Measurements from ENCODE around the gene FBXL3. TPM values are rescaled to one million over a fixed set of nuclear protein-coding genes. Genes with fewer than 3 reads are reported as not detected.

The FBXL3 gene
- polyA plus RNA-seq, 3 donors, result 14.7 to 20.0 (median 19.0) TPM

DNA sequence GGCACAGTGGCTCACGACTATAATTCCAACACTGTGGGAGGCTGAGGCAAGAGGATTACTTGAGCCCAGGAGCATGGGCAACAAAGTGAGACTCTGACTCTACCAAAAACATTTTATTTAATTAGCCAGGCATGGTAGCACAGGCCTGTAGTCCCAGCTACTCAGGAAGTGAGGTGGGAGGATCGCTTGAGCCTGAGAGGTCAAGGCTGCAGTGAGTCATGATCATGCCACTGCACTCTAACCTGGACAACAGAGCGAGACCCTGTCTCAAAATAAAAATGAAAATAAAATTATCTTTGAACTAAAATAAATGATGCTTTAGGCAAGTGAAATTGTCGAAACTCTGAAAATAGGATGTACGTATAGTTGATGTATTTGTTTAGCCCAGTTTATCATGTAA, 43.3 kb downstream of the FBXL3 start:
- no peaks in the 10 kb centered on the region for H3K36me3 ChIP-seq (replicated peaks in 1 of 2; ENCODE audit: control insufficient read depth in 1 of 2, insufficient read depth in 2 of 2, low read length in 2 of 2)
- no peak overlapping the region for H3K4me2 ChIP-seq (replicated peaks; ENCODE audit: extremely low read depth, low read length, poor library complexity, severe bottlenecking)
- Mint-ChIP-seq H3K9me3 (no peaks in the 10 kb centered on the region), H3K27me3 (ENCODE audit: low read depth in 3 of 3) (peaks cover 13 to 18% (median 16%) of the 10 kb centered on the region in 3 donors), H3K4me1 (peaks cover 2% of the 10 kb centered on the region), H3K4me3 (no peak overlapping the region), H3K36me3 (no peaks in the 10 kb centered on the region), H3K27ac (no peak overlapping the region)
- TF ChIP-seq CTCF (IDR thresholded peaks at IDR 0.05), result no peak
- H2AFZ ChIP-seq (ENCODE audit: insufficient read depth, low read depth, low read length, poor library complexity, severe bottlenecking), result no peak overlapping the region
- no peak overlapping the region for H3K4me3 ChIP-seq (replicated peaks in 1 of 3; ENCODE audit: low read depth in 2 of 3, low read length in 3 of 3)
- H3K9ac ChIP-seq (ENCODE audit: insufficient read depth, low read length, poor library complexity, severe bottlenecking), result no peak overlapping the region
- no CpG with 5 or more reads among the region's 5 CpGs for WGBS (ENCODE audit: insufficient coverage)
- peaks cover 5 to 6% of the 10 kb centered on the region in 2 donors for H3K4me1 ChIP-seq (ENCODE audit: control insufficient read depth in 1 of 2, insufficient read depth in 2 of 2, low read length in 2 of 2)
- no peak overlapping the region for H3K27ac ChIP-seq (ENCODE audit: low read depth in 1 of 2, low read length in 2 of 2)
- intact Hi-C loops (cut with micrococcal nuclease), result no loop called here
- H3K27me3 ChIP-seq (ENCODE audit: control insufficient read depth in 2 of 2, insufficient read depth in 2 of 2, low read length in 2 of 2), result peaks cover 3 to 7% of the 10 kb centered on the region in 2 donors
- no peaks in the 10 kb centered on the region for H4K20me1 ChIP-seq (ENCODE audit: insufficient read depth, low read length)
- no peak for DNase-seq
- no peaks in the 10 kb centered on the region for H3K79me2 ChIP-seq (ENCODE audit: insufficient read depth, low read length)
- no peaks in the 10 kb centered on the region for H3K9me3 ChIP-seq (replicated peaks in 1 of 2; ENCODE audit: control insufficient read depth in 1 of 2, insufficient read depth in 1 of 2, low read length in 2 of 2)

GRCh38 chr13:76982061-76982460, 44.9 kb downstream of the FBXL3 start:
- H3K27ac Mint-ChIP-seq, result no peak overlapping the region
- Histone ChIP-seq H3K9me3 (replicated peaks in 1 of 2; ENCODE audit: control insufficient read depth in 1 of 2, insufficient read depth in 1 of 2, low read length in 2 of 2) (no peaks in the 10 kb centered on the region), H3K4me1 (ENCODE audit: control insufficient read depth in 1 of 2, insufficient read depth in 2 of 2, low read length in 2 of 2) (peaks cover 5 to 6% of the 10 kb centered on the region in 2 donors), H3K36me3 (replicated peaks in 1 of 2; ENCODE audit: control insufficient read depth in 1 of 2, insufficient read depth in 2 of 2, low read length in 2 of 2) (no peaks in the 10 kb centered on the region), H3K27me3 (ENCODE audit: control insufficient read depth in 2 of 2, insufficient read depth in 2 of 2, low read length in 2 of 2) (peaks cover 3 to 7% of the 10 kb centered on the region in 2 donors), H3K9ac (ENCODE audit: insufficient read depth, low read length, poor library complexity, severe bottlenecking) (no peak overlapping the region), H3K4me2 (replicated peaks; ENCODE audit: extremely low read depth, low read length, poor library complexity, severe bottlenecking) (no peak overlapping the region), H4K20me1 (ENCODE audit: insufficient read depth, low read length) (no peaks in the 10 kb centered on the region), H2AFZ (ENCODE audit: insufficient read depth, low read depth, low read length, poor library complexity, severe bottlenecking) (no peak overlapping the region), H3K4me3 (replicated peaks in 1 of 3; ENCODE audit: low read depth in 2 of 3, low read length in 3 of 3) (no peak overlapping the region), H3K79me2 (ENCODE audit: insufficient read depth, low read length) (no peaks in the 10 kb centered on the region), H3K27ac (ENCODE audit: low read depth in 1 of 2, low read length in 2 of 2) (no peak overlapping the region)
- DNase-seq, result no peak
- H3K9me3 Mint-ChIP-seq, result no peaks in the 10 kb centered on the region
- 21% methylated on average over 3 of the region's 6 CpGs for WGBS (ENCODE audit: insufficient coverage)
- H3K4me3 Mint-ChIP-seq, result no peak overlapping the region
- H3K36me3 Mint-ChIP-seq, result no peaks in the 10 kb centered on the region
- intact Hi-C loops (cut with micrococcal nuclease), result no loop called here
- peaks cover 2% of the 10 kb centered on the region for H3K4me1 Mint-ChIP-seq
- no peak for TF ChIP-seq CTCF (IDR thresholded peaks at IDR 0.05)
- H3K27me3 Mint-ChIP-seq (ENCODE audit: low read depth in 3 of 3), result peaks cover 19% of the 10 kb centered on the region in 3 donors
